HCT116 (cell line): ENCODE results near the gene C7orf25. TPM values are rescaled to one million over a fixed set of nuclear protein-coding genes. Genes with fewer than 3 reads are reported as not detected.

Experiments
- ATAC-seq: fragments of 200-7000 bp; cut with Tn5 transposase; 2 replicates; pipeline ENCODE4 v1.9.1; 2020; ENCODE audit warnings: mild to moderate bottlenecking, moderate library complexity
- BruUV-seq: library from RNA; stranded (reverse); fragments of 400-500 nt; replicated peaks from 2 replicates; lab custom pipeline; 2021; lab: Mats Ljungman, UMichigan
- CTCF ChIA-PET: fragments of 300-600 bp; sonication (Branson Sonifier 250); formaldehyde crosslinking; loops from one replicate; lab custom pipeline; 2021; ENCODE audit warnings: antibody characterized with exemption; lab: Charles Lee
- POLR2A ChIA-PET: fragments of 300-600, 350-600 bp; sonication (Branson Sonifier 250); formaldehyde crosslinking; loops from one replicate; lab custom pipeline; 2021; ENCODE audit warnings: antibody characterized with exemption; lab: Charles Lee
- RAD21 ChIA-PET, 2 experiments: fragments of 300-600 bp; sonication (Branson Sonifier 250); formaldehyde crosslinking; loops; one replicate each; lab custom pipeline; 2023; ENCODE audit warnings: low total read pairs in 2 of 2; ENCODE audit not compliant: uncharacterized antibody in 2 of 2, unreplicated experiment in 2 of 2, low non-redundant PET in 1 of 2; lab: Charles Lee
- DNase-seq: peaks from one replicate; pipeline ENCODE4 v3.0.0-alpha.2; 2010; ENCODE audit warnings: low read depth, low spot score
- H2AFZ ChIP-seq: fragments of 200-600 bp; shearing (Covaris generic), sonication (generic); 2 replicates; pipeline ENCODE4 v1.6.1; 2017; ENCODE audit warnings: low read depth, mixed run types, mixed read lengths, antibody characterized with exemption, low read length; ENCODE audit not compliant: poor library complexity, severe bottlenecking
- H3K27ac ChIP-seq: 2 replicates; pipeline ENCODE4 v1.5.1; 2012; ENCODE audit warnings: low read depth, low read length
- H3K27me3 ChIP-seq: fragments of 200-600 bp; sonication (generic); 2 replicates; pipeline ENCODE4 v1.6.1; 2016; ENCODE audit warnings: mixed run types, low read length, mixed read lengths; ENCODE audit not compliant: insufficient read depth
- H3K36me3 ChIP-seq, 2 experiments: fragments of 200-500 bp in 1 of 2; fragments of 200-600 bp in 1 of 2; sonication (Bioruptor generic) in 1 of 2; sonication (generic) in 1 of 2; 2 replicates each; pipeline versions ENCODE4 v1.5.1 to v1.6.1; 2014 to 2016; ENCODE audit warnings: low read length in 2 of 2, inconsistent platforms in 1 of 2, mixed read lengths in 1 of 2, mixed run types in 1 of 2; ENCODE audit not compliant: insufficient read depth in 2 of 2, control insufficient read depth in 1 of 2
- H3K4me1 ChIP-seq, 2 experiments: fragments of 200-600 bp in 1 of 2; sonication (generic) in 1 of 2; 2 replicates each; pipeline versions ENCODE4 v1.5.1 to v1.6.1; 2012 to 2017; ENCODE audit warnings: low read length in 2 of 2, inconsistent platforms in 1 of 2, mild to moderate bottlenecking in 1 of 2, mixed read lengths in 1 of 2, mixed run types in 1 of 2, moderate library complexity in 1 of 2; ENCODE audit not compliant: insufficient read depth in 2 of 2, control insufficient read depth in 1 of 2
- H3K4me2 ChIP-seq: fragments of 200-600 bp; sonication (generic); 2 replicates; pipeline ENCODE4 v1.6.1; 2017; ENCODE audit warnings: mixed run types, low read length, mixed read lengths
- H3K4me3 ChIP-seq, 2 experiments: fragments of 200-600 bp in 1 of 2; sonication (generic) in 1 of 2; replicated peaks in 1 of 2; 2 replicates each; pipeline ENCODE4 v1.5.1; 2011 to 2016; ENCODE audit warnings: low read length in 2 of 2, control low read depth in 1 of 2, low read depth in 1 of 2, mild to moderate bottlenecking in 1 of 2, mixed read lengths in 1 of 2, mixed run types in 1 of 2
- H3K79me2 ChIP-seq: fragments of 200-600 bp; sonication (generic); 2 replicates; pipeline ENCODE4 v1.6.1; 2017; ENCODE audit warnings: mild to moderate bottlenecking, mixed run types, low read length, moderate library complexity, mixed read lengths; ENCODE audit not compliant: insufficient read depth
- H3K9ac ChIP-seq: fragments of 200-600 bp; sonication (generic); 2 replicates; pipeline ENCODE4 v1.6.1; 2016; ENCODE audit warnings: low read length, mixed read lengths
- H3K9me2 ChIP-seq: fragments of 200-600 bp; sonication (generic), shearing (Covaris generic); 2 replicates; pipeline ENCODE4 v1.6.1; 2017; ENCODE audit warnings: mixed run types, mild to moderate bottlenecking, moderate library complexity; ENCODE audit not compliant: insufficient read depth
- H3K9me3 ChIP-seq, 2 experiments: fragments of 200-500 bp in 1 of 2; fragments of 200-600 bp in 1 of 2; sonication (Bioruptor generic) in 1 of 2; sonication (generic) in 1 of 2; 2 replicates each; pipeline ENCODE4 v1.6.1; 2014 to 2017; ENCODE audit warnings: low read length in 2 of 2, mixed read lengths in 2 of 2, inconsistent platforms in 1 of 2, low read depth in 1 of 2, mild to moderate bottlenecking in 1 of 2, mixed run types in 1 of 2, moderate library complexity in 1 of 2; ENCODE audit not compliant: control insufficient read depth in 1 of 2, insufficient read depth in 1 of 2
- H4K20me1 ChIP-seq: fragments of 200-600 bp; sonication (generic), shearing (Covaris generic); 2 replicates; pipeline ENCODE4 v1.6.1; 2017; ENCODE audit warnings: mixed run types, mild to moderate bottlenecking, moderate library complexity; ENCODE audit not compliant: insufficient read depth
- ATF3 ChIP-seq: IDR thresholded peaks from 2 replicates; pipeline ENCODE4 v1.6.1; 2012
- CEBPB ChIP-seq: IDR thresholded peaks from 2 replicates; pipeline ENCODE4 v1.6.1; 2012; ENCODE audit warnings: low read depth
- ELF1 ChIP-seq: IDR thresholded peaks from 2 replicates; pipeline ENCODE4 v1.6.1; 2012; ENCODE audit warnings: low read depth, borderline replicate concordance
- EZH2 ChIP-seq: fragments of 200-600 bp; sonication (generic); IDR thresholded peaks from 2 replicates; pipeline ENCODE4 v1.6.1; 2017; ENCODE audit warnings: antibody characterized with exemption, mixed run types
- FOSL1 ChIP-seq: IDR thresholded peaks from 2 replicates; pipeline ENCODE4 v1.6.1; 2012; ENCODE audit warnings: low read depth
- MAX ChIP-seq: IDR thresholded peaks from 2 replicates; pipeline ENCODE4 v1.6.1; 2012
- RAD21 ChIP-seq: IDR thresholded peaks from 2 replicates; pipeline ENCODE4 v1.6.1; 2012; ENCODE audit warnings: low read depth, mild to moderate bottlenecking
- SIN3A ChIP-seq: IDR thresholded peaks from 2 replicates; pipeline ENCODE4 v1.6.1; 2012; ENCODE audit warnings: low read depth
- TCF7L2 ChIP-seq: IDR thresholded peaks from 2 replicates; pipeline ENCODE4 v1.7.0; 2011; ENCODE audit warnings: borderline replicate concordance, inconsistent platforms; ENCODE audit not compliant: insufficient read depth, insufficient read length; ENCODE audit errors: extremely low read depth
- ZFX ChIP-seq: fragments of 450-650 bp; IDR thresholded peaks from 2 replicates; pipeline ENCODE4 v1.6.1; 2017
- intact Hi-C: fragments of 100-400 bp; cut with micrococcal nuclease; formaldehyde crosslinking; loops from 2 replicates; pipeline ENCODE4 v1.10.0; 2022
- total RNA-seq: library from RNA; stranded (reverse); gene quantifications from one replicate; pipeline ENCODE4 v1.2.1, GENCODE V29; 2021; ENCODE audit not compliant: unreplicated experiment

The C7orf25 gene
- total RNA-seq, 1 experiment from 2014 or later, result 5.3 TPM

GRCh38 chr7:42914421-42915045 is 2.7 kb upstream of the C7orf25 start (continued):
- TF ChIP-seq MAX (no peak), SIN3A (no peak)

- peaks cover 0 to 17% of the 10 kb centered on the region in 2 experiments; a peak in 2 of 4 replicates for H3K4me1 ChIP-seq
- H3K9ac ChIP-seq, result no peak overlapping the region
- TF ChIP-seq TCF7L2 (no peak), RAD21 (no peak), ZFX (no peak), ELF1 (no peak), FOSL1 (no peak), EZH2 (no peak), ATF3 (no peak), CEBPB (no peak), SIN3A (no peak)
- no peak overlapping the region for H3K4me2 ChIP-seq
- POLR2A ChIA-PET, result no interaction called here
- H3K36me3 ChIP-seq, result peaks cover 14 to 23% of the 10 kb centered on the region in 2 experiments
- ATAC-seq, result no peak
- peaks cover 6% of the 10 kb centered on the region; the same call in 1 of the 2 replicates for H3K79me2 ChIP-seq
- H3K27me3 ChIP-seq, result no peaks in the 10 kb centered on the region
- intact Hi-C loops, result no loop called here
- no peak overlapping the region for H3K4me3 ChIP-seq
- H3K9me3 ChIP-seq, result no peaks in the 10 kb centered on the region
- CTCF ChIA-PET, result no interaction called here
- H4K20me1 ChIP-seq, result no peaks in the 10 kb centered on the region
- RAD21 ChIA-PET, result no interaction called here
- BruUV-seq, result no TSS peak
- no peaks in the 10 kb centered on the region for H3K9me2 ChIP-seq
- DNase-seq, result no peak
- no peak overlapping the region for H2AFZ ChIP-seq
- no peak overlapping the region for H3K27ac ChIP-seq
Measured at GRCh38 chr7:42914009-42914408, 2.1 kb upstream of the C7orf25 start.
